Forelimb muscle (tissue), 1 donor: Measurements from ENCODE around the gene ARSH. TPM values are rescaled to one million over a fixed set of nuclear protein-coding genes. Genes with fewer than 3 reads are reported as not detected.
"Not testable (repeated sequence)": the region's sequence is repeated elsewhere in the genome, so short reads cannot be mapped to it uniquely, and the experiment has no call there.

Experiments used
- DNase-seq: peaks from one replicate; pipeline ENCODE4 v3.0.0-alpha.2; 2013; ENCODE audit warnings: low read depth
- polyA plus RNA-seq: library from polyadenylated mRNA; unstranded; fragments of 120-200 nt; gene quantifications from one replicate; pipeline ENCODE4 v1.2.1, GENCODE V29; 2013; ENCODE audit not compliant: insufficient read length

Gene ARSH
- polyA plus RNA-seq, 1 donor: not detected

DNA sequence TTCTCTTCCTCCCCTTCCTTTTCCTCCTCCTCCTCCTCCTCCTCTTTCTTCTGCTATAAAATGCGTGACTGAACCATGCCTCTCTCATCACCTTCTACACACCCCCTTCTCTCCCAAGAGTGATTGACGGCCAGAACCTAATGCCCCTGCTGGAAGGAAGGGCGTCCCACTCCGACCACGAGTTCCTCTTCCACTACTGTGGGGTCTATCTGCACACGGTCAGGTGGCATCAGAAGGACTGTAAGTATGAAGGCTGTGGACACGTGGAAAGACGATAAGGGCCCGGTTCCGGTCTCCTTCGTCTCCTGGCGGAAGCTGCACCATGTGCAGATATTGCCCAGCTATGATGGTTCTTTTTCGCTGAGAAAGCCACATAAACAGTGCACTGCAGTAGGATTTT is 22.8 kb downstream of the ARSH start:
- no peak for DNase-seq

- no peak for DNase-seq
These were observed 30.9 kb downstream of the ARSH start for GRCh38 chrX:3037218-3037617.

DNA sequence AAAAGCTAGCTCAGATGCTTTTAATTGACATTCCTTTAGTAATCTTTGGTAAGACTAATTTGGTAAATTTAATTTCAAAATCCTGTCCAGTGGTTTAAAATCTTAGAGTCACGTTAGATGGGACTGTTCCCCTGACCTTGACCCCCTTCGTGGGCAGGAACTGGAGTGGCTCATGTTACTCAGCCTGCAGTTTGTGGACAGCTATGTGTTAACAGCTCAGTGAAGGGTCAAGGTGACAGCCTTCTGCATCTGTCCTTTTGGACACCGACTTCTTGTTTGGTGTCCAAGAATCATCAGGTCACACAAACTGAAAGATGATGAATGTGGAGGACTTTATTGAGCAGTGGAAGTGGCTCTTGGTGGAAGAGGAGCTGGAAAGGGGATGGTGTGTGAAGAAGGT is 37.9 kb downstream of the ARSH start:
- DNase-seq: no peak

DNA sequence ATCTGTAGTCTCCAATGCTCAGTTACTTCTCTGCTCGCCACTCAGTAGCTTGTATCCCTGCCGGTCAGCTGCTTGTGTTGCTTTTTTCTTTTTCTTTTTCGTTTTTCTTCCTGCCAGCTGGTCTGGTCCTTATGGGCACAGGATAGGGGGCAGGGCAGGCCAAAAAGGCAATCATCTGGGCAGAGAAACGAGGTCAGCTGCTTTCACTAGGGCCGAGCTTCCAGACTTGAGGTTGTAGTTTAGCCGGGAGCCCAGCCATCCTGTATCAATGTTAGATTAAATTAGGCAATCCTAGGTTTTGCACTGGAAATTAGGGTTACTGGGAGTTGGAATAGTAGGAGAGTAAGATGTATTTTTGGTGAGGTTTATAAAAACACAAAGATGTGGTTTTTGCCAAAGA is 38.3 kb downstream of the ARSH start:
- no peak for DNase-seq

GRCh38 chrX:3046253-3047240 is 40.2 kb downstream of the ARSH start:
- DNase-seq: no peak

- DNase-seq: not testable (repeated sequence)
These were observed 44.3 kb downstream of the ARSH start for GRCh38 chrX:3050523-3051175.

DNA sequence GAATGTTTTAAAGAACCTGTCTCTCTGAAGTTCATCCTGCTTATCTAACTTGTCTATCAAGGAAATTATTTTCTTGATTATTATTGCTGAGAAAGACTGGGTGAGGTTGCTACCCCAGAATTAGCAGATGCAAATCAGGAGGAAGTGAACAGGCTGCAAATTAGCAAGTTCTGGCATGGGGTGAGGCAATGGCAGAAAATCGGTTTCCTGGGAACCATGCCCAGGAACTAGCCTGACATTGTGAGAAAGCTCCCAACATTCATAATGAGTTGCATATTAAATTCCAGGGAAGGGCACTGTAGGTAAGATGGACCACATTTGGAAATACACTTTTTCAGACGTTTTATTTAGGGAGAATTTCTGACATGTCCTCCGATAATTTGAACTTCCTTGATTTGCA is 46.5 kb downstream of the ARSH start:
- no peak for DNase-seq

- no peak for DNase-seq
These were observed 60.2 kb downstream of the ARSH start for GRCh38 chrX:3066555-3066954.

DNA sequence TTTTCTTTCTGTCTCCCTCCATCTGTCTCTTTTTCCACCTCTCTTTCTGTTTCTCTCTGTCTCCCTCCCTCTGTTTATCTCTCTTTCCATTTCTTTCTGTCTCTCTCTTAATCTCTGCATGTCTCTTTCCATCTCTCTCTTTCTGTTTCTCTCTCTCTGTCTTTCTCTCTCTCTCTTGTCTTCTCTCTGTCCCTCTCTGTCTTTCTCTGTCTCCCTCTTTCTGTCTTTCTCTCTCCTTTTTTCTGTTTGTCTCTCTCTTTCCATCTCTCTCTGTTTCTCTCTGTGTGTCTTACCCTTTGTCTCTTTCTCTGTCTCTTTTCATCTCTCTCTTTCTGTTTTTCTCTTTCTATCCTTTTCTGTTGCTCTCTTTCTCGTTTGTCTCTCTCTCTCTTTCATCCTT is 69.6 kb downstream of the ARSH start:
- DNase-seq: no peak

- DNase-seq: no peak
These were observed 70.2 kb downstream of the ARSH start for GRCh38 chrX:3076416-3076991.

Other genes starting within 250 kb of the ARSH start
- 2.9 TPM for gene GYG2, start 177.6 kb upstream of the ARSH start, polyA plus RNA-seq
- gene ARSD, start 77.2 kb upstream of the ARSH start, polyA plus RNA-seq: 12.3 TPM
- not detected for gene ARSF, start 34.9 kb downstream of the ARSH start, polyA plus RNA-seq